Erythroblast (primary cell): ENCODE results near the gene PPT2.

ENCODE experiments used
- GATA1 ChIP-seq: IDR thresholded peaks from 2 replicates; pipeline ENCODE4 v1.6.1; 2011; ENCODE audit warnings: low read depth, mild to moderate bottlenecking, control low read depth, low read length, moderate library complexity
- POLR2A ChIP-seq: IDR thresholded peaks from 2 replicates; pipeline ENCODE4 v1.6.1; 2011; ENCODE audit warnings: mild to moderate bottlenecking, low read length

DNA sequence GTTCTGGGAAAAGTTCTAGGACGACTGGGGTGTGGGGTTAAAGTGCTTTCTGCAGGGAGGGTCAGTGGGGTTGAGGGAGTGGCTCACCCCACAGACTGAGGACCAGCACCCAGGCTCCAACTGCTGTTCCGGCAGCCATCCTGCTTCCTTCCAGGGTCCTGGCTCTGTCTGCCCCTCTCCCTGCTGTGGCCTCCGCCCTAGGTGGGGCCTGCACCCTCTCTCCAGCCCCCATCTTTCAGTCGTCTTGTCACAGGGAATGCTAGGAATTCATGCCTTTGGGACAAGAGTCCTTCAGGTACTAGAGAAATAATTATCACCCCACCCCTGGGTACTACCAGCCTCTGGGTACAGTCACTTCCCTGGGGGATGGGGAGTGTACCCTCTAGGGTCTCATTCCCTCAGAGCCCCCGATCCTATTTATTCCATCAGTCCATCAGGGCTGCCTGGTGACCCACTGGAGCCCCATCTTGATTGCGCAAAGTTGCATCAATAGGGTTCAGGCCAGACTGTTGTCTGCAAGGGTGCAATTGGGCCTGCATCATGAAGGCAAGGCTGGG is 30.2 kb downstream of the PPT2 start, which contains the start of gene AGER:
- peak; percentile 57 for TF ChIP-seq POLR2A
- TF ChIP-seq GATA1 = no peak
